Pericardium fibroblast (primary cell): ENCODE measurements around the gene KRT10. TPM values are rescaled to one million over a fixed set of nuclear protein-coding genes. Genes with fewer than 3 reads are reported as not detected.

Experiments used
- total RNA-seq: library from RNA; depleted of rRNA; stranded (reverse); fragments of >200 nt; gene quantifications from 2 replicates; pipeline ENCODE4 v1.2.3, GENCODE V29; 2015

The KRT10 gene
- 18.0 and 18.8 TPM in 2 replicates for total RNA-seq

DNA sequence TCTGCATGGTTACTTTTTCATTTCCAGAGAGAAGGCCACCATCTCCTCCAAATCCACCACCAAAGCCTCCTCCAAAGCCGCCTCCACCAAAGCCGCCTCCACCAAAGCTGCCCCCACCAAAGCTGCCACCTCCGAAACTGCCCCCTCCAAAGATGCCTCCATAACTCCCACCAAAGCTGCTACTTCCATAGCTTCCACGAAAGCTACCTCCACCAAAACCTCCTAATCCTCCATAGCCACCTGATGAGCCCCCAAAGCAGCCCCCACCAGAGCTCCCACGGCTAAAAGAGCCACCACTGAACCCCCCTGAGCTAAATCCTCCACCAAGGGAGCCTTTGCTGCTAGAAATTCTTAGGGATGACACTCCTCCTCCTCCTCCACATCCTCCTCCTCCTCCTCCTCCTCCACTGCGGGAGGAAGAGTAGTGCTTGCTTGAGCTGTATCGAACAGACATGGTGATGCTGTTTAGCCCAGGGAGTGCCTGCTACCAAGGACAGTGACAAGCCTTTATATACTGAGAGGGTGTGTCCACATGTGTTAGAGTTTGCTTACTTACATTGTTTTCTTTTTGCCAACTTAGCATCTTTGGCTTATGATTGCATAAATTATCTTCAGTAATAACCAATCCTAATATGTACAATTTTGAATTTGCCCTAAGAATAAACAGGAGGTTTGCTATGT, at the start of gene KRT10:
Gene KRT10, minus strand, starts transcription at position 483 of the 681 bp plus-strand sequence. Its CDS starts 29 bp downstream, at position 454.

DNA sequence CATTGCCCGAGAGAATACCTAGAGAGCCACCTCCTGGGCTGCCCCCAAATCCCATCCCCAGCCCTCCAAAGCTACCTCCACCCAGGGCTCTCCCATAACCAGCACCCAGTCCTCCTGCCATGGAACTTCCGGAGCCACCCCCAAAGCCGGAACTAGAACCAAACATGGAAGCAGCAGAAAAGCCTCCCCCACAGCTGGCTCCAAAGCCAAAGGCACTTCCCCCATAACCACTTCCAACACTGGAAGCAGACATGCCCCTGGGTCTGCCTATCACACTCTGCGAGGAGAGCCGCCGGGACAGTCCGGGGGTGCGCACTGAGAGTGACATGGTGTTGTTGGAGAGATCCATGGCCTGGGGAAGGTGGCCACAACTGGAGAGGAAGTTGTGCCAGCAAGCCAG, 44.4 kb upstream of the KRT10 start, which contains the start of gene KRT12:
Gene KRT12, minus strand, starts transcription at position 386 of the 400 bp plus-strand sequence. Its CDS starts 37 bp downstream, at position 349.

DNA sequence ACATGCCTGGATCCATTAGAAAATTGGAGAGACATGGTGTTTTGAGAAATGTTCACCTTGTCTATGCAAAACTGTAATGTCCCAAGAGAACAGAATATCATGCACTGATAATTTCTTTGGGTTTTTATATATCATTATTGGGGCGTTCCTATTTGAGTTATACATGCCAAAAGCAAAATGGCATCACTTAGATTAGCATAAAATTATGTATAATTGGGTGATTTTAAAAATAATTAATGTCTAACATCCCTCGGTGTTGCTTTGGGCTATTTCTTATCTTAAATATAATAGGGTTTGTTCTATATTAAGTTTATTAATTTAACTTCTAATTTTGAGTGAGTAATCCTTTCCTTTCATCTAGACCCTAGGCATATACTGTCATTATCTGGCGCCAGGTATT, 22.6 kb downstream of the KRT10 start, which contains the start of gene KRT28:
Gene KRT28, minus strand, starts transcription at position 101 of the 400 bp plus-strand sequence. Its CDS starts 66 bp downstream, at position 35.

DNA sequence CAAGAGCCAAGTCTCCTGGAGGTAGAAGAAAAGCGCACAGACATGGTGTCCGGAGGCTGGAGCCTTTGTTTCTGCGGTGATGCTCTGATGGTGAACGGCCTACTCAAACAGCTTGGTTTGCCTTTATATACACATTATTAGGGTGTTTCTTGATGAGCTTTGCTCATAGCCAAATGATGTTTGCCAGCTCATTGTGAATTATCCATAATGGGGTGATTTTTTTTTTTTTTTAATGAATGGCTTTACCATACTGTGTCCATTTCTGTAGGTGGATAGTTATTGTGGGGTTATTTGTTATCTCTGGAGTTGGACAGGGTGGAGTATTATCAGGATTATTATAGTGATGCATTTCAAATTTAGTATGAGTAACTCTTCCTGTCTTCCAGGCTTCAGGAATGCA, 40.0 kb downstream of the KRT10 start, which contains the start of gene KRT27:
Gene KRT27, minus strand, starts transcription at position 101 of the 400 bp plus-strand sequence. Its CDS starts 57 bp downstream, at position 44.

DNA sequence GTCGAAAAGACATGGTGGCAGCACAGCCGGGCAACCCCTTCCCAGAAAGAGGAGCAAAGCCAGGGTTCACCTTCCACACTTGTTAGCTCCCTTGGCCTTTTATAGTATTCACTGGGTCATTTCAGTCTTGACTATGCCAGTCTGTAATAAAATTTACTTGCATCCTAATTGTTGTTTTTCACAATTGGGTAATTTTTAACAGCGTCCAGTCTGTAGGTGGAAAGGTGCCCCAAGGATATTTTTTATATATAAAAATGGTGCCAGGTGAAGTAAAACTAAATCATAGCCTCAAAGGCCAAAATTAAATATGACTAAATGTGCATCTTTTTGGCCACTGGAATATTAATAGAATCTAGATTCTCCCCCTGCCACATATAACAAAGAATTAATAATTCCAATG, 50.3 kb downstream of the KRT10 start, which contains the start of gene KRT26:
Gene KRT26, minus strand, starts transcription at position 101 of the 400 bp plus-strand sequence. Its CDS starts 88 bp downstream, at position 13.

Other genes starting within 250 kb of the KRT10 start
- gene SMARCE1, start 174.8 kb downstream of the KRT10 start, total RNA-seq: 59.0 and 85.1 TPM in 2 replicates
- not detected in 2 replicates for gene KRT222, start 157.4 kb downstream of the KRT10 start, total RNA-seq
- not detected in 2 replicates for gene KRT24, start 118.9 kb downstream of the KRT10 start, total RNA-seq
- gene KRT25, start 67.3 kb downstream of the KRT10 start, total RNA-seq: not detected in 2 replicates
- not detected in 2 replicates for gene KRT26, start 50.4 kb downstream of the KRT10 start, total RNA-seq
- not detected in 2 replicates for gene KRT27, start 40.1 kb downstream of the KRT10 start, total RNA-seq
- not detected in 2 replicates for gene KRT28, start 22.7 kb downstream of the KRT10 start, total RNA-seq
- gene KRT12, start 44.6 kb upstream of the KRT10 start, total RNA-seq: not detected in 2 replicates
- gene KRT20, start 62.6 kb upstream of the KRT10 start, total RNA-seq: not detected in 2 replicates
- not detected in 2 replicates for gene KRT23, start 115.0 kb upstream of the KRT10 start, total RNA-seq
- not detected in 2 replicates for gene KRT39, start 144.3 kb upstream of the KRT10 start, total RNA-seq
- gene KRT40, start 161.7 kb upstream of the KRT10 start, total RNA-seq: not detected in 2 replicates
- gene KRTAP3-3, start 171.6 kb upstream of the KRT10 start, total RNA-seq: not detected in 2 replicates
- not detected in 2 replicates for gene KRTAP3-2, start 177.3 kb upstream of the KRT10 start, total RNA-seq
- gene KRTAP3-1, start 186.5 kb upstream of the KRT10 start, total RNA-seq: not detected in 2 replicates
- not detected in 2 replicates for gene KRTAP1-5, start 204.6 kb upstream of the KRT10 start, total RNA-seq
- gene KRTAP1-4, start 207.6 kb upstream of the KRT10 start, total RNA-seq: not detected in 2 replicates
- not detected in 2 replicates for gene KRTAP1-3, start 212.3 kb upstream of the KRT10 start, total RNA-seq
- not detected in 2 replicates for gene KRTAP1-1, start 218.8 kb upstream of the KRT10 start, total RNA-seq
- gene KRTAP2-1, start 224.7 kb upstream of the KRT10 start, total RNA-seq: not detected in 2 replicates
- not detected in 2 replicates for gene KRTAP2-2, start 232.6 kb upstream of the KRT10 start, total RNA-seq
- not detected in 2 replicates for gene KRTAP2-3, start 237.5 kb upstream of the KRT10 start, total RNA-seq
- gene KRTAP2-4, start 243.3 kb upstream of the KRT10 start, total RNA-seq: not detected in 2 replicates